GM19463 (cell line): ENCODE data around the gene ACHE.
"Not testable (repeated sequence)": the region's sequence is repeated elsewhere in the genome, so short reads cannot be mapped to it uniquely, and the experiment has no call there.

Source experiments
- ATAC-seq: cut with Tn5 transposase; IDR thresholded peaks from one replicate; pipeline ENCODE4 v1.9.1; 2021; ENCODE audit warnings: mild to moderate bottlenecking, moderate library complexity; ENCODE audit not compliant: unreplicated experiment

Gene ACHE

GRCh38 chr7:100895701-100895955 is at the start of gene ACHE:
ACHE (minus strand) TSS chr7:100895888; CDS start chr7:100894232, 1,656 bp downstream.
- no peak for ATAC-seq

GRCh38 chr7:100944138-100944537 is 48.5 kb upstream of the ACHE start:
- ATAC-seq: no peak

GRCh38 chr7:100943693-100944092 is 48.0 kb upstream of the ACHE start:
- no peak for ATAC-seq

GRCh38 chr7:100942045-100942774 is 46.5 kb upstream of the ACHE start:
- ATAC-seq: no peak

- ATAC-seq: not testable (repeated sequence)
Observed at GRCh38 chr7:100936167-100936566, 40.5 kb upstream of the ACHE start.

- not testable (repeated sequence) for ATAC-seq
Observed at GRCh38 chr7:100935381-100935780, 39.7 kb upstream of the ACHE start.

- no peak for ATAC-seq
Observed at GRCh38 chr7:100933734-100934133, 38.0 kb upstream of the ACHE start.

- ATAC-seq: no peak
Observed at GRCh38 chr7:100929808-100930174, 34.1 kb upstream of the ACHE start.

GRCh38 chr7:100923616-100924015 is 27.9 kb upstream of the ACHE start:
- ATAC-seq: not testable (repeated sequence)

GRCh38 chr7:100921039-100921438 is 25.4 kb upstream of the ACHE start:
- no peak for ATAC-seq

GRCh38 chr7:100919779-100920437 is 24.2 kb upstream of the ACHE start:
- not testable (repeated sequence) for ATAC-seq

GRCh38 chr7:100919335-100919734 is 23.6 kb upstream of the ACHE start:
- ATAC-seq: not testable (repeated sequence)

- no peak for ATAC-seq
Observed at GRCh38 chr7:100914879-100915447, 19.3 kb upstream of the ACHE start.

GRCh38 chr7:100914208-100914878 is 18.7 kb upstream of the ACHE start:
- no peak for ATAC-seq

GRCh38 chr7:100911484-100911883 is 15.8 kb upstream of the ACHE start:
- ATAC-seq: no peak

- not testable (repeated sequence) for ATAC-seq
Observed at GRCh38 chr7:100910443-100910842, 14.8 kb upstream of the ACHE start.

- no peak for ATAC-seq
Observed at GRCh38 chr7:100908512-100908911, 12.8 kb upstream of the ACHE start.

- ATAC-seq: no peak
Observed at GRCh38 chr7:100902638-100903037, 7.0 kb upstream of the ACHE start.

- no peak for ATAC-seq
Observed at GRCh38 chr7:100901921-100902332, 6.2 kb upstream of the ACHE start.

GRCh38 chr7:100900978-100901377 is 5.3 kb upstream of the ACHE start:
- no peak for ATAC-seq

- ATAC-seq: no peak
Observed at GRCh38 chr7:100899432-100899831, 3.7 kb upstream of the ACHE start.
